Breast epithelium (tissue), 4 donors: ENCODE measurements around the gene FAM193A. TPM values are rescaled to one million over a fixed set of nuclear protein-coding genes. Genes with fewer than 3 reads are reported as not detected.
"Not testable (repeated sequence)": the region's sequence is repeated elsewhere in the genome, so short reads cannot be mapped to it uniquely, and the experiment has no call there.

ENCODE experiments used
- DNase-seq, 2 donors: peaks; one replicate each; pipeline ENCODE4 v3.0.0-alpha.2; 2019; ENCODE audit warnings: low spot score in 2 of 2
- H3K27ac ChIP-seq, 2 donors: fragments of 200-600 bp; sonication (generic) in 1 of 2; one replicate each; pipeline ENCODE4 v1.5.1; 2016 to 2019; ENCODE audit warnings: mild to moderate bottlenecking in 1 of 2
- H3K27me3 ChIP-seq, 2 donors: fragments of 200-600 bp; sonication (generic) in 1 of 2; one replicate each; pipeline versions ENCODE4 v1.5.1 to v1.6.0; 2017 to 2019; ENCODE audit warnings: control low read depth in 1 of 2, mild to moderate bottlenecking in 1 of 2
- H3K36me3 ChIP-seq: fragments of 200-600 bp; one replicate; pipeline ENCODE4 v1.5.1; 2019
- H3K4me1 ChIP-seq, 2 donors: fragments of 200-600 bp; sonication (generic); one replicate each; pipeline ENCODE4 v1.5.1; 2016 to 2019; ENCODE audit warnings: control low read depth in 1 of 2
- H3K4me3 ChIP-seq, 3 donors: fragments of 200-600 bp; sonication (generic); 1 replicate in 2 of 3; 2 replicates in 1 of 3; pipeline ENCODE4 v1.5.1; 2016 to 2019; ENCODE audit warnings: mild to moderate bottlenecking in 3 of 3, moderate library complexity in 2 of 3
- H3K9me3 ChIP-seq, 2 donors: fragments of 200-600 bp; sonication (generic) in 1 of 2; one replicate each; pipeline ENCODE4 v1.5.1; 2016 to 2019; ENCODE audit warnings: control low read depth in 1 of 2
- CTCF ChIP-seq, 3 donors: fragments of 450-650 bp; IDR thresholded peaks; one replicate each; pipeline ENCODE4 v1.5.1; 2016 to 2017; ENCODE audit warnings: antibody characterized with exemption in 3 of 3, mild to moderate bottlenecking in 3 of 3, moderate library complexity in 3 of 3
- POLR2A ChIP-seq: fragments of 450-650 bp; IDR thresholded peaks from one replicate; pipeline ENCODE4 v1.6.1; 2016; ENCODE audit warnings: antibody characterized with exemption, mild to moderate bottlenecking, moderate library complexity
- POLR2AphosphoS5 ChIP-seq, 3 donors: sonication (generic); formaldehyde crosslinking; IDR thresholded peaks; one replicate each; pipeline ENCODE4 v1.6.1; 2017; ENCODE audit warnings: antibody characterized with exemption in 3 of 3
- intact Hi-C: fragments of 100-400 bp; cut with DNase I; formaldehyde crosslinking; loops from one replicate; pipeline ENCODE4 v1.15.1; 2023; ENCODE audit warnings: low total_unique reads
- total RNA-seq, 3 donors: library from RNA; depleted of rRNA; stranded (reverse); fragments of >200 nt; gene quantifications; one replicate each; pipeline ENCODE4 v1.1.0, GENCODE V29; 2016

FAM193A gene
- total RNA-seq, 3 donors from 2014 or later = 24.5 to 26.5 (median 24.7) TPM

DNA sequence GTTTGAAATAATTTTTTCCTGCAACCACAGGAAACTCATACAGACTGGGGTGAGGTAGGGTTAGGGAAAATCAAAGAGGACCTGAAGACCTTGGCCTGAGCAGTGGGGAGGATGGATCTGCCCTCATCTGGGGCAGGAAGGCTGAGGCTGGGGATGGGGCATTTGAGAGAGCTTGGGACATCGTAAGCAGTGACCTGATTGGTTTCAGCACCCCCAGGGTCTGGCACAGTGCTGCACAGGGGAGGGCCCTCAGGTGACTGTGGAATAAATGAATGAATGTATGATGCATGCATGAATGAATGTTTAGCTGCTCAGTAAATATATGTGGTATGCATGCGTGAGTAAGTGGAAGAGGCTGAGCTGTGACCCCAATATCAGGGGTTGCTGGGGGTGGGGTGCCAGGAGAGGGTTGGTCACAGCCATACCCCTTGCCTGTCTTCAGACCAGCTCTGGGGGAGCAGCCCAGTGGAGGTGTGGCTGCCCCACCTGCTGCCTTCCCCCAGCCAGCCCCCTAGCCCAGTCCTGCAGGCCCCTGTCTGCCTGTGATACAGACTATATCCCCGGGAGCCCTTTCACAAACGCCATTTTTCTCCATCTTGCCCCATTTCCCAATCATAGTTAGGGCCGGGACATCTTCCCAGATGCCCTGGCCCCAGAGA lies 230.7 kb downstream of the FAM193A start:
- Histone ChIP-seq H3K4me3 (no peak overlapping the region), H3K4me1 (peaks cover 0 to 4% of the 10 kb centered on the region in 2 donors), H3K9me3 (no peaks in the 10 kb centered on the region), H3K27me3 (no peaks in the 10 kb centered on the region), H3K36me3 (no peaks in the 10 kb centered on the region), H3K27ac (no peak overlapping the region)
- no peak for TF ChIP-seq CTCF (IDR thresholded peaks at IDR 0.05)
- TF ChIP-seq POLR2A = no peak
- no peak for TF ChIP-seq POLR2AphosphoS5 (IDR thresholded peaks at IDR 0.05)
- DNase-seq = no peak
- intact Hi-C loops = loop anchor here (10.0 kb wide), 1 partner anchor 1248 kb away; no protein-coding TSS in a partner anchor

DNA sequence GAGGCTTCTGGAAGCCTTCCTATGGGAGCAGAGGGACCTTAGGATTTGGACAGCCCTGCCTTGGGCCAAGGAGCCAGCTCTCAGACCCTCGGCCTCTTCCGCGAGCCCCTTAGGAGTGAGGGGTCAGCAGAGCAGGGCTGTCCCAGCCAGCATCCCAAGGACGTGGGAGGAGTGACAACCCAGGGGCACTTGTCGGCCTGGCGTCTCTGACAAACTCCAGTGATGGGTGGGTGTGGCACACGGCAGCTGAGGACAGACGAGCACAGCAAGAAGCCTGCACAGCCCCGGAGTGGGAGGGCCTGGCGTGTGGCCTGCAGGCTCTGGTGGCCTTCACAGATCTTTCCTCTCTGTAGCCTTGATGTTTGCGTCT lies 231.2 kb downstream of the FAM193A start:
- Histone ChIP-seq H3K27me3 (no peaks in the 10 kb centered on the region), H3K4me1 (peaks cover 0 to 4% of the 10 kb centered on the region in 2 donors), H3K4me3 (no peak overlapping the region), H3K36me3 (no peaks in the 10 kb centered on the region), H3K9me3 (no peaks in the 10 kb centered on the region), H3K27ac (no peak overlapping the region)
- no peak for DNase-seq
- TF ChIP-seq POLR2A = no peak
- TF ChIP-seq CTCF (IDR thresholded peaks at IDR 0.05) = no peak
- TF ChIP-seq POLR2AphosphoS5 (IDR thresholded peaks at IDR 0.05) = no peak
- intact Hi-C loops = loop anchor here (10.0 kb wide), 1 partner anchor 1247 kb away; no protein-coding TSS in a partner anchor

GRCh38 chr4:2768124-2768523 lies 231.7 kb downstream of the FAM193A start:
- intact Hi-C loops = loop anchor here (10.0 kb wide), 1 partner anchor 1247 kb away; no protein-coding TSS in a partner anchor
- no peak for DNase-seq

GRCh38 chr4:2768921-2769336 lies 232.5 kb downstream of the FAM193A start:
- H3K27ac ChIP-seq = no peak overlapping the region
- no peak for TF ChIP-seq POLR2AphosphoS5 (IDR thresholded peaks at IDR 0.05)
- no peak for TF ChIP-seq CTCF (IDR thresholded peaks at IDR 0.05)
- no peak for TF ChIP-seq POLR2A
- intact Hi-C loops = loop anchor here (10.0 kb wide), 1 partner anchor 1246 kb away; no protein-coding TSS in a partner anchor

More at GRCh38 chr4:2768124-2768523, 231.7 kb downstream of the FAM193A start:
- Histone ChIP-seq H3K4me3 (no peak overlapping the region), H3K27ac (no peak overlapping the region), H3K4me1 (peaks cover 0 to 4% of the 10 kb centered on the region in 2 donors), H3K27me3 (no peaks in the 10 kb centered on the region), H3K9me3 (no peaks in the 10 kb centered on the region), H3K36me3 (no peaks in the 10 kb centered on the region)
- TF ChIP-seq POLR2A (no peak), POLR2AphosphoS5 (IDR thresholded peaks at IDR 0.05) (no peak), CTCF (IDR thresholded peaks at IDR 0.05) (no peak)

GRCh38 chr4:2771264-2771663 lies 234.8 kb downstream of the FAM193A start:
- Histone ChIP-seq H3K36me3 (no peaks in the 10 kb centered on the region), H3K4me1 (no peaks in the 10 kb centered on the region), H3K27ac (no peak overlapping the region), H3K27me3 (no peaks in the 10 kb centered on the region), H3K4me3 (no peak overlapping the region), H3K9me3 (no peaks in the 10 kb centered on the region)
- intact Hi-C loops = no loop called here
- DNase-seq = no peak
- TF ChIP-seq POLR2AphosphoS5 (IDR thresholded peaks at IDR 0.05) (no peak), CTCF (IDR thresholded peaks at IDR 0.05) (no peak), POLR2A (no peak)

More at GRCh38 chr4:2768921-2769336, 232.5 kb downstream of the FAM193A start:
- no peaks in the 10 kb centered on the region for H3K27me3 ChIP-seq
- peaks cover 0 to under 1% of the 10 kb centered on the region in 2 donors for H3K4me1 ChIP-seq
- DNase-seq = no peak
- H3K36me3 ChIP-seq = no peaks in the 10 kb centered on the region
- no peak overlapping the region for H3K4me3 ChIP-seq
- H3K9me3 ChIP-seq = no peaks in the 10 kb centered on the region

- not testable (repeated sequence) for H3K27ac ChIP-seq, DNase-seq, H3K9me3 ChIP-seq, H3K27me3 ChIP-seq, H3K4me1 ChIP-seq, H3K36me3 ChIP-seq, H3K4me3 ChIP-seq
- intact Hi-C loops = loop anchor here (5.0 kb wide), 1 partner anchor 418 kb away; no protein-coding TSS in a partner anchor
Observed at GRCh38 chr4:2780643-2781042, 244.2 kb downstream of the FAM193A start.
